Endodermal cell (in vitro differentiated cells): ENCODE results near the gene DOCK9. TPM values are rescaled to one million over a fixed set of nuclear protein-coding genes. Genes with fewer than 3 reads are reported as not detected.

Experiments
- DNase-seq: peaks from one replicate; pipeline ENCODE4 v3.0.0-alpha.2; 2017
- H3K27ac ChIP-seq: 2 replicates; pipeline ENCODE4 v1.5.1; 2013; ENCODE audit warnings: mild to moderate bottlenecking, low read depth, low read length, moderate library complexity
- H3K27me3 ChIP-seq: 2 replicates; pipeline ENCODE4 v1.6.1; 2013; ENCODE audit warnings: mild to moderate bottlenecking, low read length, moderate library complexity; ENCODE audit not compliant: insufficient read depth, control insufficient read depth, poor library complexity, severe bottlenecking
- H3K36me3 ChIP-seq: 2 replicates; pipeline ENCODE4 v1.7.0; 2013; ENCODE audit warnings: mild to moderate bottlenecking, low read length, moderate library complexity; ENCODE audit not compliant: control insufficient read depth, insufficient read depth
- H3K4me1 ChIP-seq: one replicate; pipeline ENCODE4 v1.7.0; 2013; ENCODE audit warnings: low read length; ENCODE audit not compliant: control insufficient read depth, insufficient read depth
- H3K4me3 ChIP-seq: 2 replicates; pipeline ENCODE4 v1.5.1; 2013; ENCODE audit warnings: mild to moderate bottlenecking, low read length, moderate library complexity
- H3K9ac ChIP-seq: 2 replicates; pipeline ENCODE4 v1.6.1; 2013; ENCODE audit warnings: mild to moderate bottlenecking, low read length, moderate library complexity; ENCODE audit not compliant: poor library complexity, severe bottlenecking; ENCODE audit errors: extremely low read depth
- H3K9me3 ChIP-seq: 2 replicates; pipeline ENCODE4 v1.6.1; 2013; ENCODE audit warnings: mild to moderate bottlenecking, low read length, moderate library complexity; ENCODE audit not compliant: control insufficient read depth
- H3K27ac Mint-ChIP-seq: 2 replicates; pipeline ENCODE4 v1.8.0; 2020; ENCODE audit warnings: mixed read lengths
- H3K27me3 Mint-ChIP-seq: 2 replicates; pipeline ENCODE4 v1.8.0; 2021; ENCODE audit warnings: mild to moderate bottlenecking, mixed read lengths; ENCODE audit not compliant: insufficient read depth
- H3K36me3 Mint-ChIP-seq: 2 replicates; pipeline ENCODE4 v1.8.0; 2020; ENCODE audit warnings: low read depth, mixed read lengths
- H3K4me1 Mint-ChIP-seq: 2 replicates; pipeline ENCODE4 v1.8.0; 2020; ENCODE audit warnings: mixed read lengths
- H3K4me3 Mint-ChIP-seq: 2 replicates; pipeline ENCODE4 v1.8.0; 2020; ENCODE audit warnings: mild to moderate bottlenecking, moderate library complexity, mixed read lengths
- H3K9me3 Mint-ChIP-seq: 2 replicates; pipeline ENCODE4 v1.8.0; 2020; ENCODE audit warnings: mild to moderate bottlenecking, mixed read lengths
- CTCF ChIP-seq: fragments of 200-600 bp; sonication (generic); conservative IDR thresholded peaks from 2 replicates; pipeline ENCODE4 v1.5.0; 2021; ENCODE audit warnings: antibody characterized with exemption, mild to moderate bottlenecking
- WGBS, 2 experiments: methylation state at CpG; one replicate each; pipeline versions ENCODE4 v1.1.5 to v1.1.7; 2013; ENCODE audit warnings: missing lambda C conversion rate in 2 of 2, mixed read lengths in 1 of 2; ENCODE audit not compliant: insufficient coverage in 1 of 2, insufficient read length in 1 of 2; 5-methylcytosine and 5-hydroxymethylcytosine counted together
- total RNA-seq, 2 donors: library from RNA; stranded (reverse); fragmentation: NEBNext Ultra II Directional in 1 of 2; extraction: Animal tissue kit (Norgen Biotek cat#: 25700) in 1 of 2; gene quantifications; 2 replicates in 1 of 2; 3 replicates in 1 of 2; pipeline ENCODE4 v1.2.1, GENCODE V29; 2021

DOCK9 gene
- total RNA-seq, 2 donors from 2014 or later: 15.6 to 22.5 TPM

GRCh38 chr13:98923641-98924397 is 54.0 kb downstream of the DOCK9 start:
- Histone ChIP-seq H3K4me1 (peaks cover 3% of the 10 kb centered on the region), H3K4me3 (no peak overlapping the region), H3K36me3 (no peaks in the 10 kb centered on the region), H3K9ac (no peak overlapping the region), H3K27me3 (no peaks in the 10 kb centered on the region), H3K27ac (no peak overlapping the region), H3K9me3 (no peaks in the 10 kb centered on the region)
- Mint-ChIP-seq H3K4me3 (no peak overlapping the region), H3K27ac (no peak overlapping the region), H3K9me3 (no peaks in the 10 kb centered on the region), H3K4me1 (peaks cover 22% of the 10 kb centered on the region), H3K36me3 (no peaks in the 10 kb centered on the region), H3K27me3 (no peaks in the 10 kb centered on the region)
- WGBS, 2 experiments: 82 to 83% methylated on average over 7 to 11 of the region's 11 CpGs
- no peak for TF ChIP-seq CTCF
- no peak for DNase-seq

- H3K36me3 Mint-ChIP-seq: no peaks in the 10 kb centered on the region
- no peak overlapping the region for H3K4me3 ChIP-seq
- 92 to 100% methylated on average over 2 to 4 of the region's 4 CpGs for WGBS, 2 experiments
- TF ChIP-seq CTCF: no peak
- no peaks in the 10 kb centered on the region for H3K27me3 ChIP-seq
- peaks cover 3% of the 10 kb centered on the region for H3K4me1 ChIP-seq
- no peak overlapping the region for H3K4me3 Mint-ChIP-seq
- H3K9me3 ChIP-seq: no peaks in the 10 kb centered on the region
- no peak overlapping the region for H3K27ac Mint-ChIP-seq
- no peak for DNase-seq
- no peaks in the 10 kb centered on the region for H3K9me3 Mint-ChIP-seq
- H3K4me1 Mint-ChIP-seq: peaks cover 22% of the 10 kb centered on the region
- no peaks in the 10 kb centered on the region for H3K36me3 ChIP-seq
- H3K9ac ChIP-seq: no peak overlapping the region
- no peak overlapping the region for H3K27ac ChIP-seq
- H3K27me3 Mint-ChIP-seq: no peaks in the 10 kb centered on the region
Measured at GRCh38 chr13:98922306-98922705, 55.6 kb downstream of the DOCK9 start.

GRCh38 chr13:98921786-98922185 is 56.1 kb downstream of the DOCK9 start:
- Mint-ChIP-seq H3K36me3 (no peaks in the 10 kb centered on the region), H3K9me3 (no peaks in the 10 kb centered on the region), H3K27me3 (no peaks in the 10 kb centered on the region), H3K4me1 (peaks cover 22% of the 10 kb centered on the region), H3K27ac (no peak overlapping the region), H3K4me3 (no peak overlapping the region)
- TF ChIP-seq CTCF: no peak
- Histone ChIP-seq H3K4me3 (no peak overlapping the region), H3K36me3 (no peaks in the 10 kb centered on the region), H3K27me3 (no peaks in the 10 kb centered on the region), H3K4me1 (peaks cover 3% of the 10 kb centered on the region), H3K9me3 (no peaks in the 10 kb centered on the region), H3K27ac (no peak overlapping the region), H3K9ac (no peak overlapping the region)
- 91 to 97% methylated on average over 4 to 5 of the region's 5 CpGs for WGBS, 2 experiments
- no peak for DNase-seq
